Activated naive CD8-positive, alpha-beta T cell treated with anti-CD3 and anti-CD28 coated beads, Interleukin-2, amount 50 U/mL, for 16 hours (primary cell): Measurements from ENCODE around the gene PITX2.

Source experiments
- DNase-seq: peaks from one replicate; pipeline ENCODE4 v3.0.0-alpha.2; 2020; ENCODE audit warnings: low read depth, low spot score

Gene PITX2

GRCh38 chr4:110622841-110623717, at the start of gene PITX2:
TSS of gene PITX2 (minus strand) at chr4:110623077. CDS start at chr4:110622460, 617 bp downstream.
- no peak for DNase-seq

GRCh38 chr4:110671679-110672078, 48.8 kb upstream of the PITX2 start:
- no peak for DNase-seq

- DNase-seq: no peak
Observed at GRCh38 chr4:110669663-110670062, 46.8 kb upstream of the PITX2 start.

GRCh38 chr4:110668463-110669235, 45.8 kb upstream of the PITX2 start:
- DNase-seq: no peak

- DNase-seq: no peak
Observed at GRCh38 chr4:110667670-110668069, 44.8 kb upstream of the PITX2 start.

GRCh38 chr4:110666030-110666429, 43.2 kb upstream of the PITX2 start:
- DNase-seq: no peak

GRCh38 chr4:110663738-110664444, 41.0 kb upstream of the PITX2 start:
- DNase-seq: no peak

- DNase-seq: no peak
Observed at GRCh38 chr4:110663206-110663605, 40.3 kb upstream of the PITX2 start.

- no peak for DNase-seq
Observed at GRCh38 chr4:110660755-110661154, 37.9 kb upstream of the PITX2 start.

GRCh38 chr4:110654254-110654635, 31.4 kb upstream of the PITX2 start:
- DNase-seq: no peak

GRCh38 chr4:110653321-110654253, 30.7 kb upstream of the PITX2 start:
- DNase-seq: no peak

GRCh38 chr4:110644008-110644407, 21.1 kb upstream of the PITX2 start:
- DNase-seq: no peak

GRCh38 chr4:110643096-110643495, 20.2 kb upstream of the PITX2 start:
- DNase-seq: no peak

GRCh38 chr4:110641218-110641617, 18.3 kb upstream of the PITX2 start:
- DNase-seq: no peak

GRCh38 chr4:110640576-110640975, 17.7 kb upstream of the PITX2 start:
- no peak for DNase-seq

GRCh38 chr4:110639207-110640090, 16.6 kb upstream of the PITX2 start:
- no peak for DNase-seq

GRCh38 chr4:110638089-110638746, 15.3 kb upstream of the PITX2 start:
- no peak for DNase-seq

GRCh38 chr4:110637408-110638088, 14.7 kb upstream of the PITX2 start:
- no peak for DNase-seq
